Stomach (tissue), 4 donors: Measurements from ENCODE around the gene SCAMP5.

Source experiments
- CTCF ChIP-seq, 7 experiments: fragments of 450-650 bp in 4 of 7; fragments of 200-600 bp in 3 of 7; sonication (generic) in 3 of 7; IDR thresholded peaks; one replicate each; pipeline ENCODE4 v1.5.1; 2016 to 2019; ENCODE audit warnings: antibody characterized with exemption in 7 of 7, control low read depth in 2 of 7, mild to moderate bottlenecking in 1 of 7
- EP300 ChIP-seq: sonication (generic); formaldehyde crosslinking; IDR thresholded peaks from one replicate; pipeline ENCODE4 v1.6.1; 2017; ENCODE audit warnings: antibody characterized with exemption
- POLR2A ChIP-seq, 4 donors: fragments of 450-650 bp; IDR thresholded peaks; one replicate each; pipeline ENCODE4 v1.6.1; 2016; ENCODE audit warnings: antibody characterized with exemption in 4 of 4, control low read depth in 2 of 4, mild to moderate bottlenecking in 1 of 4, moderate library complexity in 1 of 4
- POLR2AphosphoS5 ChIP-seq, 3 donors: sonication (generic); formaldehyde crosslinking; IDR thresholded peaks; one replicate each; pipeline ENCODE4 v1.6.1; 2016; ENCODE audit warnings: antibody characterized with exemption in 3 of 3

GRCh38 chr15:75016431-75016830 lies 21.1 kb downstream of the SCAMP5 start:
- TF ChIP-seq POLR2AphosphoS5 (IDR thresholded peaks at IDR 0.05) (no peak), CTCF (IDR thresholded peaks at IDR 0.05) (no peak), EP300 (no peak), POLR2A (IDR thresholded peaks at IDR 0.05) (no peak)
